ENCODE results near the gene PALLD. TPM values are rescaled to one million over a fixed set of nuclear protein-coding genes. Genes with fewer than 3 reads are reported as not detected.

Gene PALLD
- total and polyA plus RNA-seq, 2 of the 8 experiments (the other 6 are each of a cell fraction or from before 2014, with no cell fraction given) = 10.5 to 25.0 TPM

DNA sequence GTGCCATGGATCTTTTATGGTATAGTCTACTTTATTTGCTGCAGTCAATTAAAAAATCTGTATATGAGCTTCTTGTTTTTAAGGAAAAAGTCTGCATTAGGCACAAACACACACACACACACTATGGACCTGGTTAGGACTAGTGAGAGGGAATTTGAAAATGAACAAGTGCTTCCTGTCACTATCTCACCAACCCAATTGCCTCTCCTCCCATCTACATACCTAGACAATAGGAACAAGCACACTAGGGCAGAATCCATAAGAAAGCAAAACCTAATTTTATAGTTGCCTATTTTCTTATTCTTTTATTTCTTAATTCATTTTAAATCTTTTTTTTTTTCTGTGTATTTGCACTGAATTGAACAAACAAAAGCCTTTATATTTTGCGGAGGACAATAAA lies 22.7 kb downstream of the PALLD start:
- Histone ChIP-seq H4K20me1 (replicated peaks in 1 of 2; ENCODE audit: control insufficient read depth in 1 of 2, insufficient read depth in 2 of 2, low read length in 2 of 2) (no peaks in the 10 kb centered on the region), H3K4ac (replicated peaks; ENCODE audit: insufficient read length, low read depth, low read length) (no peak overlapping the region), H2BK12ac (ENCODE audit: low read depth, low read length) (no peak overlapping the region), H3K4me1 (replicated peaks in 1 of 4; ENCODE audit: control insufficient read depth in 3 of 4, insufficient read depth in 4 of 4, low read length in 3 of 4) (no peaks in the 10 kb centered on the region), H2BK5ac (ENCODE audit: low read depth, low read length) (no peak overlapping the region), H2AFZ (ENCODE audit: low read length) (no peak overlapping the region), H3K79me1 (ENCODE audit: low read depth, low read length) (no peaks in the 10 kb centered on the region), H3K4me3 (ENCODE audit: extremely low read depth in 1 of 4, insufficient read depth in 2 of 4, low read depth in 3 of 4, low read length in 4 of 4) (no peak overlapping the region), H3K23ac (ENCODE audit: insufficient read length) (no peak overlapping the region), H4K91ac (replicated peaks; ENCODE audit: insufficient read length, low read length) (no peak overlapping the region), H2AK5ac (ENCODE audit: low read depth, low read length) (no peak overlapping the region), H3K56ac (replicated peaks; ENCODE audit: insufficient read length, low read depth, low read length) (no peak overlapping the region), H3K27ac (ENCODE audit: low read depth, low read length) (no peak overlapping the region), H4K8ac (ENCODE audit: extremely low read depth, insufficient read depth, low read length) (no peak overlapping the region), H3K9me3 (ENCODE audit: insufficient read depth in 2 of 2, low read depth in 1 of 2, low read length in 1 of 2) (no peaks in the 10 kb centered on the region), H3K23me2 (ENCODE audit: low read depth, low read length) (no peaks in the 10 kb centered on the region), H2BK15ac (ENCODE audit: low read length) (no peak overlapping the region), H3K36me3 (ENCODE audit: control insufficient read depth in 2 of 4, insufficient read depth in 4 of 4, low read length in 3 of 4) (no peaks in the 10 kb centered on the region), H2BK20ac (ENCODE audit: low read length) (no peak overlapping the region), H3K14ac (ENCODE audit: insufficient read length) (no peak overlapping the region), H3K79me2 (ENCODE audit: control insufficient read depth in 1 of 2, insufficient read depth in 2 of 2, low read length in 2 of 2) (no peaks in the 10 kb centered on the region), H3K9ac (replicated peaks in 1 of 4; ENCODE audit: extremely low read depth in 1 of 4, low read depth in 3 of 4, low read length in 3 of 4) (no peak overlapping the region), H2BK120ac (replicated peaks; ENCODE audit: low read depth, low read length) (no peak overlapping the region), H3K4me2 (ENCODE audit: insufficient read depth in 1 of 2, low read depth in 2 of 2, low read length in 2 of 2) (no peak overlapping the region), H4K5ac (ENCODE audit: insufficient read length, low read depth, low read length) (no peak overlapping the region), H3K18ac (ENCODE audit: extremely low read depth, low read length) (no peak overlapping the region), H3K27me3 (replicated peaks in 1 of 4; ENCODE audit: control insufficient read depth in 3 of 4, extremely low read depth in 1 of 4, insufficient read depth in 3 of 4, low read length in 3 of 4) (no peaks in the 10 kb centered on the region)
- DNase-seq (ENCODE audit: low read depth in 1 of 2, low spot score in 2 of 2) = no peak
- ChIA-PET POLR2A (ENCODE audit: partially characterized antibody) (no interaction called here), CTCF (ENCODE audit: partially characterized antibody) (interaction anchor here (0.6 kb wide), 2 partner anchors 47 to 343 kb away, joined by 3 read pairs; no protein-coding TSS in a partner anchor)
- FAIRE-seq = no peak
- TF ChIP-seq SUZ12 (IDR thresholded peaks at IDR 0.05; ENCODE audit: low read length) = no peak
- whole genome bisulfite sequencing, 2 experiments (ENCODE audit: extremely low coverage in 1 of 2, insufficient coverage in 1 of 2, insufficient read length in 1 of 2, insufficient replicate concordance in 2 of 2, low coverage in 1 of 2, low lambda C conversion rate in 2 of 2, missing lambda C conversion rate in 1 of 2) = 83% methylated on average over 1 of the region's 1 CpG; no CpG with 5 or more reads in 1 of the 2 experiments

Data from H1 (cell line).